Epithelial cell of esophagus (primary cell): Measurements from ENCODE around the gene C1orf167.
A peak's percentile ranks its signal among the peaks of the same experiment; 100 is the strongest.

Experiments
- DNase-seq: peaks from one replicate; pipeline ENCODE4 v3.0.0; 2010; ENCODE audit warnings: low read depth
- H3K4me3 ChIP-seq: 2 replicates; pipeline ENCODE4 v1.5.1; 2011; ENCODE audit warnings: mild to moderate bottlenecking, low read length, control low read depth
- CTCF ChIP-seq: IDR thresholded peaks from 2 replicates; pipeline ENCODE4 v1.5.1; 2011; ENCODE audit warnings: low read depth, mild to moderate bottlenecking, low read length, control low read depth, inconsistent platforms; ENCODE audit not compliant: insufficient read depth; ENCODE audit errors: missing control alignments

C1orf167 gene

GRCh38 chr1:11761988-11762406, at the start of gene C1orf167:
Gene C1orf167 (plus strand): TSS chr1:11762193. CDS start chr1:11764401, 2,208 bp downstream.
- H3K4me3 ChIP-seq: no peak within 1 kb of the TSS
- DNase-seq: peak; percentile 32
- TF ChIP-seq CTCF: no peak

GRCh38 chr1:11712285-11712684, 49.7 kb upstream of the C1orf167 start:
- no peak for DNase-seq
- no peak overlapping the region for H3K4me3 ChIP-seq
- TF ChIP-seq CTCF: no peak

DNA sequence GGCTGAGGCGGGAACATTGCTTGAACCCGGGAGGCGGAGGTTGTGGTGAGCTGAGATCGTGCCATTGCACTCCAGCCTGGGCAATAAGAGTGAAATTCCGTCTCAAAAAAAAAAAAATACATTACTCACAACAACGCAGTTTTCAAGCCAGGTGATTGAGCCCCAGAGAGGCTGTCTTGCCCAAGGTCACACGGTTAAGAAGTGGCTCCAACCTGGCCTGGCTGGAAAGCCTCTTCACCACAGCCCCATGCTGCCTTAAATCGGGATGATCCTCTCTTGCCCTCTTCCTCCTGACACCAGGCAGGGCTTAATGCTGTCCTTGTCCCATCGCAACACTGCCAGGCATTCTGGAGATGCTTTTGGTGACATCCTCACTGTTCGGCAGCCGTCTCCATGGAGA, 48.9 kb upstream of the C1orf167 start:
- no peak for DNase-seq
- TF ChIP-seq CTCF: no peak
- no peak overlapping the region for H3K4me3 ChIP-seq

DNA sequence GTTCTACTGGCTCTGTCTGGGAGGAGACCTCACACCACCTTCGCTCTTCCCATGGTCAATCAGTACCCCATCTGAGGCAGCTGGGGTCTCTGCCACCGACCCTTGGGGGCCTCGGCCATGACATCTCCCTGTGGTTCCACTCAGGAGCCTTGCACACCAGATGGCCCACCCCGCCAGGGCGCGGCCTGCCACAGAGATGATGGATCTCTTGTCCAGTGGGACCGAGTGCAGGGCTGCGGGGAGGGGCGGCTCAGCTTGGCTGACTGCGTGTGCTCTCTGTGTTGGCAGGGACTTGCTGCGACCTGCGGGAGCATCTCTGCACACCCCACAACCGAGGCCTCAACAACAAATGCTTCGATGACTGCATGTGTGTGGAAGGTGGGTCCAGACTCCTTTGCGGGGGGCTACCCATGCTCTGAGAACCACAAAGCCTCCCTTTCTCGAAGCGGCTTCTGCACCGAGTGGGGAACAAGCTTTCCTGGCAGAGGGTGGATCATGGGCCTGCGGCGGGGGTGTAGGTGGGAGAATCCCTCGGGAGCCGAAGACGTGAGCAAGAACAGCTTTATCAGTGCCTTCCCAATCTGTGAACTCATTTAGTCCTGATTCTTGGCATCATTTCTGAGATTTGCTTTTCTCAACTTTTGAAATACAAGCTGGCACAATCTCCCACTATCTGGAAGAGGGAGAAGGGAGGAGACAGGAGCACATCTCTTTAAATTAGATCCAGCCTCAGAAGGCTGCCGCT, 47.0 kb upstream of the C1orf167 start:
- H3K4me3 ChIP-seq: no peak overlapping the region
- no peak for DNase-seq
- TF ChIP-seq CTCF: no peak

DNA sequence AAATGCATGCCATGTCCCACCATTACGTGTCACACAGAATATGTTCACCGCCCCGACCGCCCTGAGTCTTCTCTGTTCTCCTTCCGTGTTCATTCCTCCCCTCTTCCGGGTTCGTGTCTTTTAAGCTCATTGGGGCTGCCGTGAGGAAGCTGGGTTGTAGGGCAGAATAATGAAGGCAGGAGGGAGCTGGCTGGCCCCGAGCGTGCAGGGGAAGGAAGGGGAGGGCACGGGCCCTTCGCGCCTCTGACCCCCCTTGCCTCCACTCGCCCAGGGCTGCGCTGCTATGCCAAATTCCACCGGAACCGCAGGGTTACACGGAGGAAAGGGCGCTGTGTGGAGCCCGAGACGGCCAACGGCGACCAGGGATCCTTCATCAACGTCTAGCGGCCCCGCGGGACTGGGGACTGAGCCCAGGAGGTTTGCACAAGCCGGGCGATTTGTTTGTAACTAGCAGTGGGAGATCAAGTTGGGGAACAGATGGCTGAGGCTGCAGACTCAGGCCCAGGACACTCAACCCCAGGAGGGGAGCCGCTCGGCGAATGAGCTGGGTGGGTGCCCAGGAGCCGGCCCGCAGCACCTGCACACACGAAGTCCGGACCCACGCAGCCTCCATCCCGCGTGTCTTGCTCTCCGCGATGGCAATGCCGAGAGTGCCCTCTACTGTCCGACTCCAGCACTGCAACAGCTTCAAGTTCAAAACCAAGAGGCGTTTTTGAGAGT, 42.5 kb upstream of the C1orf167 start:
- DNase-seq: peak; percentile 62
- H3K4me3 ChIP-seq: peak overlapping the region; percentile 36
- peak; percentile 97 for TF ChIP-seq CTCF

GRCh38 chr1:11720033-11720376, 42.0 kb upstream of the C1orf167 start:
- no peak for TF ChIP-seq CTCF
- no peak for DNase-seq
- H3K4me3 ChIP-seq: no peak overlapping the region
